PC-3 (cell line): ENCODE measurements around the gene PFN3. TPM values are rescaled to one million over a fixed set of nuclear protein-coding genes. Genes with fewer than 3 reads are reported as not detected.
A peak's percentile ranks its signal among the peaks of the same experiment; 100 is the strongest.

Experiments used
- ATAC-seq: fragments of 200-7000 bp; cut with Tn5 transposase; 2 replicates; pipeline ENCODE4 v1.9.1; 2020; ENCODE audit warnings: mild to moderate bottlenecking, moderate library complexity
- BruUV-seq: library from RNA; stranded (reverse); fragments of 400-500 nt; replicated peaks from 2 replicates; lab custom pipeline; 2021; lab: Mats Ljungman, UMichigan
- CTCF ChIA-PET: fragments of 300-600 bp; sonication (Branson Sonifier 250); formaldehyde crosslinking; loops from one replicate; lab custom pipeline; 2022; ENCODE audit warnings: antibody characterized with exemption; lab: Charles Lee
- POLR2A ChIA-PET: fragments of 300-600 bp; sonication (Branson Sonifier 250); formaldehyde crosslinking; loops from one replicate; lab custom pipeline; 2022; ENCODE audit warnings: antibody characterized with exemption; ENCODE audit not compliant: unreplicated experiment; lab: Charles Lee
- DNase-seq: peaks from one replicate; pipeline ENCODE4 v3.0.0-alpha.2; 2015
- H2AFZ ChIP-seq: fragments of 300-600 bp; sonication (generic); 2 replicates; pipeline ENCODE4 v1.6.0; 2016; ENCODE audit warnings: antibody characterized with exemption, low read length
- H3F3A ChIP-seq: fragments of 300-600 bp; sonication (generic); one replicate; pipeline ENCODE4 v1.6.0; 2017; ENCODE audit warnings: antibody characterized with exemption, low read length, control low read depth, mild to moderate bottlenecking; ENCODE audit not compliant: unreplicated experiment
- H3K27ac ChIP-seq: fragments of 300-600 bp; sonication (generic); 2 replicates; pipeline ENCODE4 v1.5.1; 2016; ENCODE audit warnings: mild to moderate bottlenecking, low read length
- H3K27me3 ChIP-seq: fragments of 300-600 bp; sonication (generic); 2 replicates; pipeline ENCODE4 v1.6.1; 2016; ENCODE audit warnings: low read length, mixed read lengths
- H3K36me3 ChIP-seq: fragments of 300-600 bp; sonication (generic); 2 replicates; pipeline ENCODE4 v1.6.1; 2016; ENCODE audit warnings: low read depth, mixed run types, low read length, mixed read lengths
- H3K4me1 ChIP-seq: fragments of 300-600 bp; sonication (generic); 2 replicates; pipeline ENCODE4 v1.5.1; 2016; ENCODE audit warnings: low read length; ENCODE audit not compliant: insufficient read depth
- H3K4me2 ChIP-seq: fragments of 300-600 bp; sonication (generic); 2 replicates; pipeline ENCODE4 v1.6.0; 2016; ENCODE audit warnings: low read length
- H3K4me3 ChIP-seq: fragments of 300-600 bp; sonication (generic); 2 replicates; pipeline ENCODE4 v1.5.1; 2016; ENCODE audit warnings: mild to moderate bottlenecking, low read length, mixed read lengths
- H3K79me2 ChIP-seq: fragments of 300-600 bp; sonication (generic); 2 replicates; pipeline ENCODE4 v1.6.1; 2017; ENCODE audit warnings: low read length, mixed read lengths
- H3K9ac ChIP-seq: fragments of 300-600 bp; sonication (generic); 2 replicates; pipeline ENCODE4 v1.6.0; 2016; ENCODE audit warnings: mild to moderate bottlenecking, low read length
- H3K9me2 ChIP-seq: fragments of 300-600 bp; sonication (generic); replicated peaks from 2 replicates; pipeline ENCODE4 v1.6.1; 2016; ENCODE audit warnings: mixed run types, low read length, mixed read lengths
- H3K9me3 ChIP-seq: fragments of 300-600 bp; sonication (generic); 2 replicates; pipeline ENCODE4 v1.6.1; 2016; ENCODE audit warnings: low read length, mixed read lengths
- H4K20me1 ChIP-seq: fragments of 300-600 bp; sonication (generic); 2 replicates; pipeline ENCODE4 v1.6.1; 2016; ENCODE audit warnings: low read length, mixed read lengths
- CTCF ChIP-seq: fragments of 300-600 bp; sonication (generic); conservative IDR thresholded peaks from 2 replicates; pipeline ENCODE4 v1.5.1; 2017; ENCODE audit warnings: antibody characterized with exemption, low read depth, mild to moderate bottlenecking, low read length
- EZH2 ChIP-seq: fragments of 300-600 bp; sonication (generic); IDR thresholded peaks from one replicate; pipeline ENCODE4 v1.6.1; 2017; ENCODE audit warnings: antibody characterized with exemption, mild to moderate bottlenecking, low read length; ENCODE audit not compliant: unreplicated experiment
- EZH2phosphoT487 ChIP-seq: fragments of 300-600 bp; sonication (generic); IDR thresholded peaks from 2 replicates; pipeline ENCODE4 v1.6.1; 2018; ENCODE audit warnings: mild to moderate bottlenecking, antibody characterized with exemption, low read length, borderline replicate concordance
- intact Hi-C: fragments of 100-400 bp; cut with micrococcal nuclease; formaldehyde crosslinking; loops from 2 replicates; pipeline ENCODE4 v1.9.0; 2023
- total RNA-seq: library from RNA; depleted of rRNA; stranded (reverse); fragments of >200 nt; gene quantifications from 2 replicates; pipeline ENCODE4 v1.2.3, GENCODE V29; 2014

The PFN3 gene
- total RNA-seq, 1 experiment from 2014 or later = not detected

- Histone ChIP-seq H3K9me2 (no peaks in the 10 kb centered on the region), H3K4me3 (no peak overlapping the region), H3K9ac (no peak overlapping the region), H2AFZ (no peak overlapping the region), H4K20me1 (no peaks in the 10 kb centered on the region), H3K79me2 (no peaks in the 10 kb centered on the region), H3K9me3 (no peaks in the 10 kb centered on the region), H3K4me2 (no peak overlapping the region), H3K27ac (no peak overlapping the region), H3K27me3 (no peaks in the 10 kb centered on the region), H3K36me3 (no peaks in the 10 kb centered on the region), H3K4me1 (peaks cover 8% of the 10 kb centered on the region), H3F3A (no peaks in the 10 kb centered on the region)
- ChIA-PET CTCF (interaction anchor here (0.6 to 1.2 kb wide), 3 partner anchors 12 to 55 kb away, joined by 3 to 4 read pairs (median 3); no protein-coding TSS in a partner anchor), POLR2A (no interaction called here)
- no TSS peak for BruUV-seq
- TF ChIP-seq EZH2phosphoT487 (no peak), EZH2 (no peak), CTCF (peak; percentile 43)
- intact Hi-C loops = no loop called here
- DNase-seq (peak; percentile 33), ATAC-seq (peak; percentile 35; the same call in 1 of the 2 replicates)
These were observed 17.9 kb downstream of the PFN3 start for GRCh38 chr5:177382423-177383029.

GRCh38 chr5:177380805-177381126 lies 19.7 kb downstream of the PFN3 start:
- no peak overlapping the region for H3K4me3 ChIP-seq
- no peaks in the 10 kb centered on the region for H3K36me3 ChIP-seq
- ChIA-PET CTCF (no interaction called here), POLR2A (no interaction called here)
- H3K9ac ChIP-seq = no peak overlapping the region
- H3K27ac ChIP-seq = no peak overlapping the region
- H3K4me1 ChIP-seq = peaks cover 8% of the 10 kb centered on the region
- no peak overlapping the region for H2AFZ ChIP-seq
- no peaks in the 10 kb centered on the region for H3K27me3 ChIP-seq
- H3F3A ChIP-seq = no peaks in the 10 kb centered on the region
- ATAC-seq (no peak), DNase-seq (no peak)
- no peaks in the 10 kb centered on the region for H4K20me1 ChIP-seq
- no peak for TF ChIP-seq EZH2phosphoT487
- no TSS peak for BruUV-seq
- intact Hi-C loops = no loop called here
- no peaks in the 10 kb centered on the region for H3K9me2 ChIP-seq
- H3K4me2 ChIP-seq = no peak overlapping the region
- H3K79me2 ChIP-seq = no peaks in the 10 kb centered on the region
- H3K9me3 ChIP-seq = no peaks in the 10 kb centered on the region

- intact Hi-C loops = no loop called here
- no peak overlapping the region for H3K9ac ChIP-seq
- H3K4me1 ChIP-seq = peaks cover 8% of the 10 kb centered on the region
- ChIA-PET POLR2A (interaction anchor here (0.5 to 1.3 kb wide), 4 partner anchors 10 to 119 kb away, joined by 3 read pairs; partner anchors contain the start of gene LMAN2), CTCF (interaction anchor here (0.8 to 1.4 kb wide), 4 partner anchors 9 to 93 kb away, joined by 3 to 7 read pairs (median 3); no protein-coding TSS in a partner anchor)
- no peaks in the 10 kb centered on the region for H3K36me3 ChIP-seq
- ATAC-seq (peak; percentile 93), DNase-seq (peak; percentile 76)
- H3K27ac ChIP-seq = peak overlapping the region; percentile 46
- no peaks in the 10 kb centered on the region for H3K9me3 ChIP-seq
- no peaks in the 10 kb centered on the region for H3K9me2 ChIP-seq
- peak overlapping the region; percentile 51 for H3K4me2 ChIP-seq
- no peaks in the 10 kb centered on the region for H3K79me2 ChIP-seq
- H3K4me3 ChIP-seq = no peak overlapping the region
- peak overlapping the region; percentile 64 for H2AFZ ChIP-seq
- no TSS peak for BruUV-seq
- TF ChIP-seq EZH2phosphoT487 (no peak), EZH2 (no peak), CTCF (no peak)
- no peaks in the 10 kb centered on the region for H3F3A ChIP-seq
- H4K20me1 ChIP-seq = no peaks in the 10 kb centered on the region
- no peaks in the 10 kb centered on the region for H3K27me3 ChIP-seq
These were observed 21.3 kb downstream of the PFN3 start for GRCh38 chr5:177378884-177379883.
